COR-L47 (cell line): Measurements from ENCODE around the gene ITPA.

Experiments used
- DNase-seq: peaks from one replicate; lab custom pipeline; 2025; lab: John Stamatoyannopoulos, UW

The ITPA gene

DNA sequence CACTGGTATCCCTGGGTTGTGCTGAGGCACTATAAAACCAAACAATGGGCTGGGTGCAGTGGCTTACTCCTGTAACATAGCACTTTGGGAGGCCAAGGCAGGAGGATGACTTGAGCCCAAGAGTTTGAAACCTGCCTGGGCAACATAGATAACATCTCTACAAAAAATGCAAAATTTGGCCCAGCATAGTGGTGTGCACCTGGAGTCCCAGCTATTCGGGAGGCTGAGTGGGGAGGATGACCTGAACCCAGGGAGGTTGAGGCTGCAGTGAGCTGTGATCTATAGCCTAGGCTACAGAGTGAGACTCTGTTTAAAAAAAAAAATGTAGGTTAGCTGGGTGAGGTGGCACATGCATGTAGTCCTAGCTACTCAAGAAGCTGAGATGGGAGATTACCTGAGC, 37.4 kb downstream of the ITPA start:
- DNase-seq = no peak

GRCh38 chr20:3247638-3248037, 38.3 kb downstream of the ITPA start:
- no peak for DNase-seq

DNA sequence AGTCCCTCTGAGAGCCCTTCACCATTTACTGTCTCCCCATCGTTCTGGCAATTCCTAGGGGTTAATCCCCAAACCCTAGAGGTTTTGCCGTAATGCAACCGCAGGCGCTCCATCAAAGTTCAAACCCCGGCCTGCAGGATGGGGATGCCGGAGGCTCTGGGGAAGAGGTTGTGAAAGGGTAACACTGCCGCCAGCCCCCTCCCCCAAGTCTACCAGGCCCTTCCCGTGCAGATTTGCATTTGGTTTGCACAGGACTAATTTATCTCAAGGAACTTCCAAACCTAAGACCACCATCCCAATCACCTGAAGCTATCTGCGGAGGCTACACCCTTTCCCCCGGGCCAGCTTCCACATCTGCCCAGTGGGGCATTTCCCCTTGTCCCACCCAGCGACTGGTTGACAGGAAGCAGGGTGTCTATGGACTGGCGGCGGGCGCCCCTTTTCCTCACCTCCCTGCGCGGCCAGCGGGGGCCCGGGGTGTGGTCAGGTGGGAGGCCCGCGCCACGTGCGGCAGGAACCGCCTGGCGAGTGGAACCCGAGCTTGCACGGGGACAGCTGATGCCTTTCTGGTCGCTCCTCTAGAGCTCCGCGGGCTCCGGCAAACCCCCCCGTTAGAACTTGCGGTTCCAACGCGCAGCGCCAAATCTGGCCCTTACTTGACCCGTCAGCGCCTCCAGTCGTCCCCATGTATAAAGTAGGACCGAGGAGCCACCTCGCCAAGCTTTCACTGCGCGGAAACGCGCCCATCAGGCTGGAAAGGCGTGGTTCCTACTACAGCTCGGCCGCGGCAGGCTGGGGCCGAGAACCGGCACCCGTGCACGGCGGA, 39.1 kb downstream of the ITPA start:
- DNase-seq = no peak

- no peak for DNase-seq
Measured at GRCh38 chr20:3248993-3249347, 39.7 kb downstream of the ITPA start.

DNA sequence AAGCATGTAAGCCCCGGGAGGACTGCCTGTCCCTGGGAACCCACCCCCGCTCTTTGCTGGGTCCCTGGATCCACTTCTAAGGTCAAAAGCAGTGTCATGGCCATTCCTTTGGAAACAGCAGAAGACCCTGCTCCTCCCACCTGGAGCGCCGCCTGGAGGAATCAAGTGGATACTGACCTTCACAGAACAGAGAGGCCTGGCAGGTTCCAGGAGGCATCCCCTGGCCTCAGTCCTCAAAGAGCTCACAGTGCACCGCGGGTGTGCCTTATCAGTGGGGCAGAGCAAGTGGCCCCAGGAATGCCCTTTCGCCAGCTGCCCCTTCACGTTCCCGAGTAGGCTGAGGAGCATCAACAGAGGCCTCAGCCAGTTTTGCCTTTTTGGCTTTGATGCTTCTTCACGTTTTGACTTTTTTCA, 40.8 kb downstream of the ITPA start:
- no peak for DNase-seq

DNA sequence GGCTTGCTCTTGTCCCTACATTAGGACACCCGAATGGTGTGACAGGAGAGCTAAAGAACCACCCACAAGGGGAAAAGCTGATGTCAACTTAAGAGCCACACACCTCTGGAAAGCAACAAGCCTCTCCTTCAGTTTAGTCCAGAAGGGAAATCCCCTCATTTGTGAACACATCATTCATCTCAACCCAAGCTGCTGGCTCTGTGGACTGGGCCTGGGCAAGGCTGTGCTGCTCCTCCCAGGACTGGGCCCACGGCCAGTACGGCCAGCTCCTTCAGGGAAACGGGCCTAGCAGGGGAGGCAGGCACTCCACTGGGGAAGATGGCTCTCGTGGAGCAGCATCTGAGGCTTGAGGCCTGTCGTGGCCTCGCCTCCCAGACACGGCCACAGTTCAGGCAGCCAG, 42.5 kb downstream of the ITPA start:
- no peak for DNase-seq

DNA sequence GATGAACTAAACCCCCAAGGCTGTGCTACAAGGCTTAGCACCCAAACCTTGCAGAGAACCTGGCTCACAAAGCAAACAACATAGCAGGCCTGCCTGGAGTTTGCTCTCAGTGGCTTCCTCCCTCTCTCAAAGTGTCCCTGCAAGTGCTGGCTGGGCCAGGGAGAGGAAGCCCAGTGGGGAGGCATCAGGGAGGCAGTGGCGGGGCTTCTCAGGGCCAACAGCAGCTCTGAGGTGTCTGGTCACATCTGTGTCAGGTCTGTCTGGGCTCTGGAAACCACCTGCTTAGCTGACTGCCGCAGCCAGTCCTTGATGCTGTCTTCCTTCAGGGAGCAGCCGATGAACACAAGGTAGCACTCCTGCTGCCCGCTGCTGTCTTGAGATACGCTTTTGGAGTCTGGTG, 46.4 kb downstream of the ITPA start:
- no peak for DNase-seq

DNA sequence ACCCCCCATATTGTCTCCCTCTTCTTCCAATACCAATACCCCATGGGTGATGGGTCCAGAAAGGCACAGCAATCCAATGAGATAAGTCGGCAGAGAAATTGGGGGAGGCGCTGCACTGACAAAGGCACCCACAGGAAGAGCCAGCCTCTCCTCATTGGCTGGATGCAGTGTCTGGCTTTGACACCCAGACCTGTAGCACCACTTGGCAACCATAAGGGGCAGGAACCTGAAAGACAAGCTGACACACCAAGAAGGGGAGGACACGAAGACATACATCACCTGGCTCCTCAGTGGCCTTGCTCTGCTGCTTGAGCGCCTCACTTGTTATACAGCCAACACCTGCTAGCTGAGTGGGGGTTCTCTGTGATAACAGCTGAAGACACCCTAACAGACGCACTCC, 49.1 kb downstream of the ITPA start:
- no peak for DNase-seq

DNA sequence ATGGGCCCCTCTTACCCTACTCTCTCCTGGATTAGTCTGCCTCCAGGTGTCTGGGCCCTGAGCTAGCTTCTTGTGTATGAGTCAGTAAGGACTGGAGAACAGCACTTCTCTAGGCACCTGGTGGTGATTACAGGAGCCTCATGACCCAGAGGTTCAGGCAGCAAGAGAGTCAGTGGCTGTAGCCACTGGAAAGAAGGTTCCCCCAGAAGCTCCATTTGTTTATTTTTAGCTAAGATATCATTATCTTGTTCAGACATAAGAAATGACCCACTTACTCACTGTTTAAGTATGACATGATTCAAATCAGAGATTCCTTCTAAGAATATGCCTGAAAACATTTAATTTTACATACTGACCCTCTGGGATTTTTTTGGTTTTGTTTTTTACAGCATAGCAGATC, 53.3 kb downstream of the ITPA start:
- DNase-seq = no peak

GRCh38 chr20:3270051-3270450, 60.8 kb downstream of the ITPA start:
- no peak for DNase-seq

DNA sequence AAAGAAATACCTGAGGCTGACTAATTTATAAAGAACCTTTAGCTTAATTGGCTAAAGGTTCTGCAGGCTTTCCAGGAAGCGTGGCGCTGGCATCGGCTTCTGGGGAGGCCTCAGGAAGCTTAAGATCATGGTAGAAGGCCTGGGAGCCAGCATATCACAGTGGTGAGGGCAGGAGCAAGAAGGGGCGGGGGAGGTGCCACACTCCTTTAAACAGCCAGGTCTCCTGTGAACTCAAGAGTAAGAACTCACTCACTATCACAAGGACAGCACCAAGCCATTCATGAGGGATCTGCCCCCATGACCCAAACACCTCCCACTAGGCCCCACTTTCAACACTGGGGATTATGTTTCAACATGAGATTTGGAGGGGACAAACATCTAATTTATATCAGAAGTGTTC, 64.1 kb downstream of the ITPA start:
- no peak for DNase-seq
